HCT116 (cell line): ENCODE results near the gene DHRS2.

Experiments used
- CEBPB ChIP-seq: IDR thresholded peaks from 2 replicates; pipeline ENCODE4 v1.6.1; 2012; ENCODE audit warnings: low read depth
- CTCF ChIP-seq, 3 experiments: fragments of 200-600 bp in 1 of 3; sonication (generic) in 1 of 3; IDR thresholded peaks in 2 of 3; conservative IDR thresholded peaks in 1 of 3; 2 replicates each; pipeline ENCODE4 v1.5.1; 2012 to 2017; ENCODE audit warnings: low read depth in 2 of 3, low read length in 2 of 3, antibody characterized with exemption in 1 of 3, borderline replicate concordance in 1 of 3, control low read depth in 1 of 3, mild to moderate bottlenecking in 1 of 3, mixed read lengths in 1 of 3, mixed run types in 1 of 3, moderate library complexity in 1 of 3; ENCODE audit not compliant: insufficient read depth in 1 of 3
- EZH2 ChIP-seq: fragments of 200-600 bp; sonication (generic); IDR thresholded peaks from 2 replicates; pipeline ENCODE4 v1.6.1; 2017; ENCODE audit warnings: antibody characterized with exemption, mixed run types
- JUND ChIP-seq: IDR thresholded peaks from 2 replicates; pipeline ENCODE4 v1.6.1; 2012
- MAX ChIP-seq: IDR thresholded peaks from 2 replicates; pipeline ENCODE4 v1.6.1; 2012
- POLR2A ChIP-seq: IDR thresholded peaks from 2 replicates; pipeline ENCODE4 v1.7.0; 2011; ENCODE audit warnings: borderline replicate concordance; ENCODE audit not compliant: insufficient read depth, insufficient read length; ENCODE audit errors: extremely low read depth
- POLR2AphosphoS5 ChIP-seq: IDR thresholded peaks from 2 replicates; pipeline ENCODE4 v1.6.1; 2011; ENCODE audit warnings: mild to moderate bottlenecking, low read depth, low read length, moderate library complexity
- REST ChIP-seq: IDR thresholded peaks from 2 replicates; pipeline ENCODE4 v1.6.1; 2012; ENCODE audit warnings: low read depth
- SP1 ChIP-seq: IDR thresholded peaks from 2 replicates; pipeline ENCODE4 v1.6.1; 2012; ENCODE audit warnings: low read depth
- ZNF274 ChIP-seq: fragments of 200-500 bp; sonication (Bioruptor generic); IDR thresholded peaks from 2 replicates; pipeline ENCODE4 v1.6.1; 2014; ENCODE audit warnings: mild to moderate bottlenecking, low read depth, low read length, inconsistent platforms
- TF ChIP-seq, protein P1 (sequence below): IDR thresholded peaks from 2 replicates; pipeline ENCODE4 v1.6.1; 2012

DNA sequence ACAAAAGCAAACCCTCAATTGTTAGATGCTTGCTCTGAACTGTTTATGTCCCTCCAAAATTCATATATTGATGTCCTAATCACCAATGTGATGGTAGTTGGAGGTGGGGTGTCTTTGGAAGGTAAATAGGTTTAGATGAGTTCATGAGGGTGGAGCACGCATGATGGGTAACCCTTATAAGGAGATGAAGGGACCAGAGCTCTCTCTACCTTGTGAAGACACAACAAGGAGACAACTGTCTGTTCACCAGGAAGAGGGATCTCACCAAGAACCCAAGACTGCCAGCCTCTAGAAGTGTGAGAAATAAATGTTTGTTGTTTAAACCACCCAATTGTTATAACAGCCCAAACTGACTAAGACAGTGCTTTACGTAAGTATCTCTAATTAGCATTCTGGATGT is 27.0 kb downstream of the DHRS2 start:
- no peak for TF ChIP-seq ZNF274
- TF ChIP-seq REST = no peak
- TF ChIP-seq, protein P1, sequence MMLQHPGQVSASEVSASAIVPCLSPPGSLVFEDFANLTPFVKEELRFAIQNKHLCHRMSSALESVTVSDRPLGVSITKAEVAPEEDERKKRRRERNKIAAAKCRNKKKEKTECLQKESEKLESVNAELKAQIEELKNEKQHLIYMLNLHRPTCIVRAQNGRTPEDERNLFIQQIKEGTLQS = no peak
- TF ChIP-seq EZH2 = no peak
- no peak for TF ChIP-seq SP1
- TF ChIP-seq CTCF (IDR thresholded peaks at IDR 0.05 in 2 of 3, conservative IDR thresholded peaks at IDR 0.05 in 1 of 3; ENCODE audit: borderline replicate concordance in 1 of 3, insufficient read depth in 1 of 3, low read depth in 2 of 3, low read length in 2 of 3) = no peak
- no peak for TF ChIP-seq POLR2A
- no peak for TF ChIP-seq CEBPB
- no peak for TF ChIP-seq JUND
- TF ChIP-seq MAX = no peak
- TF ChIP-seq POLR2AphosphoS5 = no peak
